HepG2 (cell line): ENCODE measurements around the gene KANK3. TPM values are rescaled to one million over a fixed set of nuclear protein-coding genes. Genes with fewer than 3 reads are reported as not detected.

Source experiments
- DR1 ChIP-seq: sonication (generic); formaldehyde crosslinking; IDR thresholded peaks from 2 replicates; pipeline ENCODE4 v1.8.0; 2021; ENCODE audit warnings: mild to moderate bottlenecking, missing genetic modification reagents, inconsistent platforms
- HNF4G ChIP-seq, 2 experiments: sonication (generic) in 1 of 2; formaldehyde crosslinking in 1 of 2; IDR thresholded peaks; 2 replicates each; pipeline versions ENCODE4 v1.4.0 to v1.6.1; 2011 to 2020; ENCODE audit warnings: borderline replicate concordance in 2 of 2, low read depth in 2 of 2, mild to moderate bottlenecking in 2 of 2, low read length in 1 of 2, missing genetic modification reagents in 1 of 2, moderate library complexity in 1 of 2
- MXD3 ChIP-seq: IDR thresholded peaks from 2 replicates; pipeline ENCODE4 v1.6.1; 2016; ENCODE audit warnings: mild to moderate bottlenecking, missing biosample characterization, missing genetic modification reagents
- RFXAP ChIP-seq: sonication (generic); formaldehyde crosslinking; IDR thresholded peaks from 2 replicates; pipeline ENCODE4 v1.4.0; 2020; ENCODE audit warnings: missing genetic modification reagents, borderline replicate concordance
- UBTF ChIP-seq: sonication (generic); formaldehyde crosslinking; IDR thresholded peaks from 2 replicates; pipeline ENCODE4 v1.4.0; 2020; ENCODE audit warnings: mild to moderate bottlenecking, missing genetic modification reagents
- ZMYM3 ChIP-seq: sonication (generic); formaldehyde crosslinking; IDR thresholded peaks from 2 replicates; pipeline ENCODE4 v1.5.1; 2020; ENCODE audit warnings: mild to moderate bottlenecking, missing genetic modification reagents
- ZNF263 ChIP-seq: sonication (generic); formaldehyde crosslinking; IDR thresholded peaks from 2 replicates; pipeline ENCODE4 v1.4.0; 2020; ENCODE audit warnings: missing genetic modification reagents
- ZNF468 ChIP-seq: sonication (generic); formaldehyde crosslinking; IDR thresholded peaks from 2 replicates; pipeline ENCODE4 v1.8.0; 2022; ENCODE audit warnings: mild to moderate bottlenecking, moderate library complexity, missing genetic modification reagents
- ZNF687 ChIP-seq: sonication (generic); formaldehyde crosslinking; IDR thresholded peaks from 2 replicates; pipeline ENCODE4 v1.5.1; 2020; ENCODE audit warnings: mild to moderate bottlenecking, missing genetic modification reagents, moderate library complexity
- ZNF766 ChIP-seq: sonication (generic); formaldehyde crosslinking; IDR thresholded peaks from 2 replicates; pipeline ENCODE4 v1.5.0; 2020; ENCODE audit warnings: missing genetic modification reagents, borderline replicate concordance
- ZNF768 ChIP-seq: sonication (generic); formaldehyde crosslinking; IDR thresholded peaks from 2 replicates; pipeline ENCODE4 v1.4.0; 2020; ENCODE audit warnings: missing genetic modification reagents
- polyA plus RNA-seq, 8 experiments: library from polyadenylated mRNA; depleted of rRNA in 3 of 8; stranded (reverse) in 7 of 8; unstranded in 1 of 8; fragments of >200 nt; fragmentation: Illumina TruSeq in 4 of 8; extraction: Trizol in 4 of 8; gene quantifications; 2 replicates each; pipeline versions ENCODE4 v1.2.1 to v1.2.3, GENCODE V29; 2011 to 2016; ENCODE audit warnings: low read depth in 4 of 8, missing spikeins in 1 of 8, mixed read lengths in 1 of 8; ENCODE audit not compliant: insufficient read depth in 1 of 8
- total RNA-seq, 5 experiments: library from RNA; depleted of rRNA; stranded (reverse); fragments of >200 nt; fragmentation: Illumina TruSeq; extraction: Trizol; gene quantifications; 2 replicates each; pipeline ENCODE4 v1.2.3, GENCODE V29; 2016; ENCODE audit warnings: low read depth in 1 of 5
- TF ChIP-seq, protein P1 (sequence below): sonication (generic); formaldehyde crosslinking; IDR thresholded peaks from 2 replicates; pipeline ENCODE4 v1.4.0; 2020; ENCODE audit warnings: missing genetic modification reagents
- TF ChIP-seq, protein P2 (sequence below): sonication (generic); formaldehyde crosslinking; IDR thresholded peaks from 2 replicates; pipeline ENCODE4 v1.5.0; 2020; ENCODE audit warnings: mild to moderate bottlenecking, missing genetic modification reagents, moderate library complexity
- TF ChIP-seq, protein P3 (sequence below): IDR thresholded peaks from 2 replicates; pipeline ENCODE4 v1.6.1; 2016; ENCODE audit warnings: low read depth

The KANK3 gene
- total and polyA plus RNA-seq, 2 of the 13 experiments (the other 11 are each of a cell fraction or from before 2014, with no cell fraction given): 0.15 to 0.20 TPM

- TF ChIP-seq UBTF (CRISPR knock-in tag) (peak; percentile 82), RFXAP (CRISPR knock-in tag) (no peak; the same call in 1 of the 2 replicates), ZNF687 (peak; percentile 93), ZNF263 (CRISPR knock-in tag) (peak; percentile 40; the same call in 1 of the 2 replicates), ZMYM3 (CRISPR knock-in tag) (peak; percentile 68), MXD3 (CRISPR knock-in tag) (no peak), DR1 (CRISPR knock-in tag) (no peak), ZNF766 (no peak), ZNF468 (CRISPR knock-in tag) (no peak), ZNF768 (CRISPR knock-in tag) (peak; percentile 72; the same call in 1 of the 2 replicates), HNF4G (IDR thresholded peaks at IDR 0.05; ENCODE audit: borderline replicate concordance, low read depth, low read length) (no peak), HNF4G (CRISPR knock-in tag; IDR thresholded peaks at IDR 0.05; ENCODE audit: borderline replicate concordance, low read depth) (0 out of 2 replicates have a peak, but pooled peaks have one; percentile 55)
- TF ChIP-seq, protein P1, sequence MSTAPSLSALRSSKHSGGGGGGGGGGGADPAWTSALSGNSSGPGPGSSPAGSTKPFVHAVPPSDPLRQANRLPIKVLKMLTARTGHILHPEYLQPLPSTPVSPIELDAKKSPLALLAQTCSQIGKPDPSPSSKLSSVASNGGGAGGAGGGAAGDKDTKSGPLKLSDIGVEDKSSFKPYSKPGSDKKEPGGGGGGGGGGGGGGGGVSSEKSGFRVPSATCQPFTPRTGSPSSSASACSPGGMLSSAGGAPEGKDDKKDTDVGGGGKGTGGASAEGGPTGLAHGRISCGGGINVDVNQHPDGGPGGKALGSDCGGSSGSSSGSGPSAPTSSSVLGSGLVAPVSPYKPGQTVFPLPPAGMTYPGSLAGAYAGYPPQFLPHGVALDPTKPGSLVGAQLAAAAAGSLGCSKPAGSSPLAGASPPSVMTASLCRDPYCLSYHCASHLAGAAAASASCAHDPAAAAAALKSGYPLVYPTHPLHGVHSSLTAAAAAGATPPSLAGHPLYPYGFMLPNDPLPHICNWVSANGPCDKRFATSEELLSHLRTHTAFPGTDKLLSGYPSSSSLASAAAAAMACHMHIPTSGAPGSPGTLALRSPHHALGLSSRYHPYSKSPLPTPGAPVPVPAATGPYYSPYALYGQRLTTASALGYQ: no peak
- TF ChIP-seq, protein P2, sequence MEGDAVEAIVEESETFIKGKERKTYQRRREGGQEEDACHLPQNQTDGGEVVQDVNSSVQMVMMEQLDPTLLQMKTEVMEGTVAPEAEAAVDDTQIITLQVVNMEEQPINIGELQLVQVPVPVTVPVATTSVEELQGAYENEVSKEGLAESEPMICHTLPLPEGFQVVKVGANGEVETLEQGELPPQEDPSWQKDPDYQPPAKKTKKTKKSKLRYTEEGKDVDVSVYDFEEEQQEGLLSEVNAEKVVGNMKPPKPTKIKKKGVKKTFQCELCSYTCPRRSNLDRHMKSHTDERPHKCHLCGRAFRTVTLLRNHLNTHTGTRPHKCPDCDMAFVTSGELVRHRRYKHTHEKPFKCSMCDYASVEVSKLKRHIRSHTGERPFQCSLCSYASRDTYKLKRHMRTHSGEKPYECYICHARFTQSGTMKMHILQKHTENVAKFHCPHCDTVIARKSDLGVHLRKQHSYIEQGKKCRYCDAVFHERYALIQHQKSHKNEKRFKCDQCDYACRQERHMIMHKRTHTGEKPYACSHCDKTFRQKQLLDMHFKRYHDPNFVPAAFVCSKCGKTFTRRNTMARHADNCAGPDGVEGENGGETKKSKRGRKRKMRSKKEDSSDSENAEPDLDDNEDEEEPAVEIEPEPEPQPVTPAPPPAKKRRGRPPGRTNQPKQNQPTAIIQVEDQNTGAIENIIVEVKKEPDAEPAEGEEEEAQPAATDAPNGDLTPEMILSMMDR (CRISPR knock-in tag): peak; percentile 4; the same call in 1 of the 2 replicates
- TF ChIP-seq, protein P3, sequence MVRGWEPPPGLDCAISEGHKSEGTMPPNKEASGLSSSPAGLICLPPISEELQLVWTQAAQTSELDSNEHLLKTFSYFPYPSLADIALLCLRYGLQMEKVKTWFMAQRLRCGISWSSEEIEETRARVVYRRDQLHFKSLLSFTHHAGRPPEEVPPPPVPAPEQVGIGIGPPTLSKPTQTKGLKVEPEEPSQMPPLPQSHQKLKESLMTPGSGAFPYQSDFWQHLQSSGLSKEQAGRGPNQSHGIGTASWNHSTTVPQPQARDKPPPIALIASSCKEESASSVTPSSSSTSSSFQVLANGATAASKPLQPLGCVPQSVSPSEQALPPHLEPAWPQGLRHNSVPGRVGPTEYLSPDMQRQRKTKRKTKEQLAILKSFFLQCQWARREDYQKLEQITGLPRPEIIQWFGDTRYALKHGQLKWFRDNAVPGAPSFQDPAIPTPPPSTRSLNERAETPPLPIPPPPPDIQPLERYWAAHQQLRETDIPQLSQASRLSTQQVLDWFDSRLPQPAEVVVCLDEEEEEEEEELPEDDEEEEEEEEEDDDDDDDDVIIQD (CRISPR knock-in tag): no peak
Observed at GRCh38 chr19:8363803-8364771, 21.0 kb upstream of the KANK3 start, which contains the start of gene ANGPTL4 (continued).
